GM19351 (cell line): ENCODE results near the gene CBFA2T2.

Source experiments
- ATAC-seq: cut with Tn5 transposase; IDR thresholded peaks from one replicate; pipeline ENCODE4 v1.9.1; 2021; ENCODE audit warnings: mild to moderate bottlenecking, moderate library complexity; ENCODE audit not compliant: unreplicated experiment

Gene CBFA2T2

GRCh38 chr20:33647603-33648395 is 157.9 kb downstream of the CBFA2T2 start:
- peak; percentile 71 for ATAC-seq

DNA sequence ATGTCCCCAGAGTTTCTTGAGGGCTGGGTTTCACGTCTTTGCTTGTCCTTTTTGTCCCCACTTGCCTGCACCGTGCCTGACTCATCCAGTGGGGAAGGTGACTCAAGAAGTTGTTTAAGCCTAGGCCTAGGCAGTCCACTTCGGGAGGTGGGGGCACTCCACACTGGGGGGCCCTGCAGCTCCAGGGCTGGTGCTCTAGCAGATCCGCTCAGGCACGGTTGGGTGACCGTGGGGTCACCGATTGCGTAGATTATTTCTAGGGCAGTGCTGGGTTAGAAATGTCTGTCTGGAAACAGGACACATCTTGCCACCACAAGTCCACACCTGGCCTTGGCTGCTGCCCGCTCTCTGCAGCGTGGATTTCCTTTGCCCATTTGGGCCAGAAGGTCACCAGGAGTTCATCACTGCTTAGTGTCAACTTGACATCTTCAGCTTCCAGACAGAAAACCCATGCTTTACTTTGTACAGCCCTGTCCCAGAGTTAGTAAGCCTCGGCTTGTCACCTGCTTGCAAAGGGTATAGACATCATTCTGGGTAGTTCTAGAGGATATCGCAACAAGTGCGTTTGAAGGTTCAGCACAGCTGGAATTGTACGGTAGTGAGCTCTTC is 158.6 kb downstream of the CBFA2T2 start:
- no peak for ATAC-seq

DNA sequence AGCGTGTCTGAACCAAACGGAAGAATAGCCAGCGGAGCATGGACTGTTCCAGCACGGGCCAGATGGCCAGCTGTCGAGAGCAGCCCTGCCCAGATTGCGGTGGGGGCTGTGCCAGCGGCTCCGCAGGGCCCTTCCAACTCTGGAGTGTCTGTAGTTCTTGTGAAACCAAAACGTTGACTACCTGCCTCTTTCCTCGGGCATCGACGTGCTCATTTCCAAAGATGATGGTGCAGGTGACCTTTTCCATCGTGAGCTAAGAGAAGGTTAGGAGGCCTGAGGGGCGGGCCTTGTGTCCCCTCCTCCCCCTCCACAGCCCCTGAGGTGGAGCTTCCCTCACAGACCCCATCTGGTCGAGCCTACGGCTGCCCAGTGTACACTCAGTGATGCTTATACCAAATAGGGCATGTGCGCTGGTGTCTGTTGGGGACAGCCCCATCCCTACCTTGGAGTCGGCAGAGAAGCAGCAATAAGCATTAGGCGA is 159.3 kb downstream of the CBFA2T2 start:
- ATAC-seq: no peak

DNA sequence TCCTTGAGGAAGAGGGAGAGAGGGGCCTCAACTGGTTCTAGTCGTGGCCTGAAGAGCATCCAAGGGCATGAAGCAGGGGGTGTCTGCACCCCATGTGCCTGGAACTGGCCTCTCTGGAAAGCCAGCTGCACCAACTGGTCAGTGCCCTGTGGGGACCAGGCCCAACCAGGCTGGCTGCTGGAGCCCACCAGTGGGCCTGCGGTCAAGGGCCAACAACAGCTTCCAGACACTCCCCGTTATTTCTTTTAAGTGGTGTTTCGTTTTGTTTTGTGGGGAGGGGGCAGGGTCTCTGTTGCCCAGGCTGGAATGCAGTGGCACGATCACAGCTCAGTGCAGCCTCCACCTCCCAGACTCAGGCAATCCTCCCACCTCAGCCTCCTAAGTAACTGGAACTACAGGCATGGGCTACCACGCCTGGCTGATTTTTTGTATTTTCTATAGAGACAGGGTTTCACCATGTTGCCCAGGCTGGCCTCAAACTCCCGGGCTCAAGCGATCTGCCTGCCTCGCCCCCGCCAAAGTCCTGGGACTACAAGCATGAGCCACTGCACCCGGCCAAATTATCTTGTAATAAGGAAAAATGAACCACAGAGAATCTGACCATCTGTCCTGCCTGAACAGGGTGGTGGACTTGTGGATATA is 160.3 kb downstream of the CBFA2T2 start:
- ATAC-seq: no peak

GRCh38 chr20:33650753-33651561 is 161.1 kb downstream of the CBFA2T2 start:
- ATAC-seq: no peak

DNA sequence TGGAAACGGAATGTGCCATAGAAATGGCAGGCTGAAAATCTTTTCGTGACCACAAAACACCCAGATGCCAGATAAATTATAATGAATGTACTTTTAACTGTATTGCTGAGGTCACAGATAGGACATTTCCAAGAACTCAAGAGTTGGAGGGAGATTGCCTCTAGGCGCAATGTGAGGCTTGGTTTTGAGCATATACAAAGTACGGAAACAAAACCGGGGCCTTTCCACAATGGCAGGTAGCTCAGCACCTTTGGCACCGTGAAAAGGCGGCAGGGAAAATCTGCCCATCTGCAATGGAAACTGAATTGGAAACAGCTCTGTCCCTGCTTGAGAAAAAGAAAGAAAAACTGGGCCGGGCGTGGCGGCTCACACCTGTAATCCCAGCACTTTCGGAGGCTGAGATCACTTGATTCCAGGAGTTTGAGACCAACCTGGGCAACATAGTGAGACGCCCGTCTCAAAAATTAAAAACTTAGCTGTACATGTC is 161.7 kb downstream of the CBFA2T2 start:
- ATAC-seq: no peak

DNA sequence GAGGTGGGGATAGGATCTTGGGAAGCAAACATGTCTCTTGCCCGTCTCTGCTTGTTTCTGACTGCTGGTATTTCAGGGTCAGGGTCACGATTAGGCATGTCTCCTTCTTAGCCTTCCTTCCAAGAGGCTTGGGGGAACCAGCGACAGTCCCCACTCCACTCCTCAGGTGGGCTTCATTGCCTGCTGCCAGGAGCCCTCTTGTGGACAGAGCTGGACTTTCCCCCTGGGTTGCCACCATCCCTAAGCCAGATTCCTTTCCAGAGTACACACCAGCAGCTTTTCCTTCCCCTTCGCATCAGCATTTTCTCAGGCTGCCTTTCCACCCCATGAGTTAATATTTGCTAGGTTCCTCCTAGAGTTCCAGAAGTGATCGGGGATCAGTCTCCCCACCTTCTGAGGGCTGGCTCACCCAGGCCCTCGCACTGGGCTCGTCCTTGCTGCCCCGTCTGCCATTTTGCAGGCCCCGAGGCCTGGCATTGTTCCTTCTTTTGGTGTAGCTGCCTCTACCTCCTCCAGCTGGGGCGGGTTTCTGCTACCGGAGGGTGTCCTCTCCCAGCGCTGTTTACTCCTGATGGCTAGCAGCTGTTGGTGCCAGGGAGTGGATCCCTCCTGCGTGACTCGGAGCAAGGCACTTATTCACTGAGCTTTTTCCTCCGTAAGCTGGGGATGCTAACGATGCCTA is 163.5 kb downstream of the CBFA2T2 start:
- no peak for ATAC-seq

DNA sequence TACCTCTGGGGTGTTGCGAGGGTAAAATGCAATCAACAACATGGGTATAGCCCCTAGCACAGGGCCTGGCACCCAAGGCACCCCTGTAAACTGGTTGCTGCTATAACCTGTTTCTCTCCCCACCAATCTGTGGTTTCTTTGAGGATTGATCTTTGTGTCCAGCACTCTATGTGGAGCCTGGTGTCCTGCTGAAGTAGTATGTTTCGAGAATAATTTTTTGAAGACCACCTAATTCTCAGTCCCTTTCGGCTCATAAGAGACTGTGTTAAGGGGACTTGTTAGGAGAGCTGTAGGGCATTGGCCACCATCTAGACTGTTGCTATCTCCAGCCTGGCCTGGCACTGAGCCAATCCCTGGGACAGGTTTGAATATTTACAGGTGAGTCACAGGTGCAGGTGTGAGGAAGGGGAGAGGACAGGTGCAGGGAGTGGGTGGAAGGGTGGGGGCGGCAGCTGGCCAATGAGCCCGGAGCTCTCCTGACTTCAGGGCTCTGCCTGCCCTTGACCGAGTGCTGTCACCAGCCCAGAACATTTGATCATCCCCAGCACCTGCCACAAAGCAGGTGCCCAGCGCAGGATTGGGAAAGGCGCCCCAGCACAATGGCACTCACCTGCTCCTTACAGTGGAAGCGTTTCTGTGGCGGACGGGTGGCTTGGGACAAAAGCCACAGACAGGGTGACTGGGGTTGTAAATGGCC is 164.2 kb downstream of the CBFA2T2 start:
- ATAC-seq: no peak

DNA sequence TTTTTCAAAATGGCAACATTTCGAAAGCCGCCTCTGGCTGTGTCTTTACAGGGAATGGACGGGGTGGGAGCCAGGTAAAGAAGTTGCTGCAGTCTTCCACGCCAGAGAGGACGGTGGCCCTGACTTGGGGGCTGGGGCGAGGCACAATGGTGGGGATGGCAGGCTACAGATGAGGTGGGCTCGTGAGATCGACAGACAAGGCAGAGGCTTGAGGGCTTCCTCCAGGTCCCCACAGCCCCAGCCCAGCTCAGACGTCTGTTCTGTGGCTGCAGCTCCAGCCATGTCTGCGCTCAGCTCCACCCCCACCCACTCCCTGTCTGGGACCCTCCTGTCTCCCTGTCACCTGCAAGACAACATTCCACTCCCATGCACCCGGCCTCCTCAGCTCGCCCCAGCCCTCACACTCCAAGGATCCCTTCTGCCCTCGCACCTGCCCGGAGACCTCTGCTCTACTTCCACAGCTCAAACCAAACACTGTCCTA is 164.8 kb downstream of the CBFA2T2 start:
- no peak for ATAC-seq

GRCh38 chr20:33655164-33655563 is 165.3 kb downstream of the CBFA2T2 start:
- no peak for ATAC-seq

- no peak for ATAC-seq
Observed at GRCh38 chr20:33656010-33656782, 166.3 kb downstream of the CBFA2T2 start.

DNA sequence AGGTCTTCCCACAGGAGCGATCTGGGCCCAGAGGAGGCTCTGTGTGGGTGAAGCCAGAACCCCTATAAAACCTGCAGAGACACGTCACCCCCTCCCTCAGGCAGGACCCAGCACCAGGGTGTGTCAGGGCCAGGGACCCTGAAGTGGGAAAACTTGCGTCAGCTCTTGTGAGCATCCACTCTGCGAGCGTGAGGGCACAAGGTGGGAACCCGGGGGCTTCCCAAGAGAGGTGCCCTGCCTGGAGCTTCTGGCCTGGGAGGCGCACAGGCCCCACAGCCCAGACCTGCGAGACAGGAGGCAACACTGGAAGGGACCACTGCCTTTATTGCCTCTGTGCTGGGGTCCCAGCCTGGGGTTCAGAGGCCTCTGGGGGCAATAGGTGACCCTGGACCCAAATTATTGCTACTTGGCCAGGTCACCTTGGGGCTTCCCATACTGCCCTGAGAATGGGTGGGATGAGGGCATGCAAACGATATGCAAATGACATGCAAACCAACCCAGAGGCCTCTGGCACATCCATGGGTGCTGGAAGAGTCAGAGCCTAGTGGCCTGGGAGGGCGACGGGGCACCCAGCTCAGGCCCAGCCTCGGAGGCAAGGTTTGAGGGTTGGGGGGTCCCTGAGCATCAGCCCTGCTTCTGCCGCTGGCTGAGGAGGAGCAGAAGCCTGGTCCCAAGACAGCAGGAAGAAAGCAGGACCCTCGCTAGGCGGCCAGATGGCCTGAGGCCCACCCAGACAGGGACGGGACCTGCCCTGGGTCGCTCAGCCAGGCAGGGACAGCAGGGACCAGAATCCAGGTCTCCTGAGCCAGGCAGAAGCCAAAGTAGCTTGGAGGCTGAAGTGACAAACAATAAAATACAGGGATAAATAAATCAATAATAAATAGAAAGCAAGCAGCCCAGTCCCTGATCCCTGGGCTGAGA is 167.1 kb downstream of the CBFA2T2 start:
- ATAC-seq: no peak

DNA sequence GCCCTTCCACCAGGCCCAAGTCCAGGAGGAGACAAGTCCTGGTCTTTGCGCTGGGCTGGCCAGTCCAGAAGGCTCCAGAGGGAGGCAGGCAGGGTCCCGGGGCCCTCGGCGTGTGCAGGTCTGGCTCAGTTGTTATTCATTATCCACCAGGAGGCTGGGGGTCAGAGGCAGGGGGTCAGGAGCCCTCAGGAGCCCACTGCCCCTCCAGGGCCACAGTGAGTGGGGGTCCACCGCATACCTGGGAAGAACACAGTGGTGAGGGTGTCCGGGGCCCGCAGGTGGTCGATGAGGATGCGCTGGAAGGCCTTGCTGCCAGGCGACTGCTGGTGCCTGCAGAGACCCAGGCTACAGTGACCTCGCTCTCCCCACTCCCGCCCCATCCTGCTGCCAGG is 167.8 kb downstream of the CBFA2T2 start:
- no peak for ATAC-seq

GRCh38 chr20:33658510-33658909 is 168.6 kb downstream of the CBFA2T2 start:
- no peak for ATAC-seq

- ATAC-seq: no peak
Observed at GRCh38 chr20:33658929-33659328, 169.0 kb downstream of the CBFA2T2 start.

GRCh38 chr20:33659341-33660034 is 169.6 kb downstream of the CBFA2T2 start:
- no peak for ATAC-seq

DNA sequence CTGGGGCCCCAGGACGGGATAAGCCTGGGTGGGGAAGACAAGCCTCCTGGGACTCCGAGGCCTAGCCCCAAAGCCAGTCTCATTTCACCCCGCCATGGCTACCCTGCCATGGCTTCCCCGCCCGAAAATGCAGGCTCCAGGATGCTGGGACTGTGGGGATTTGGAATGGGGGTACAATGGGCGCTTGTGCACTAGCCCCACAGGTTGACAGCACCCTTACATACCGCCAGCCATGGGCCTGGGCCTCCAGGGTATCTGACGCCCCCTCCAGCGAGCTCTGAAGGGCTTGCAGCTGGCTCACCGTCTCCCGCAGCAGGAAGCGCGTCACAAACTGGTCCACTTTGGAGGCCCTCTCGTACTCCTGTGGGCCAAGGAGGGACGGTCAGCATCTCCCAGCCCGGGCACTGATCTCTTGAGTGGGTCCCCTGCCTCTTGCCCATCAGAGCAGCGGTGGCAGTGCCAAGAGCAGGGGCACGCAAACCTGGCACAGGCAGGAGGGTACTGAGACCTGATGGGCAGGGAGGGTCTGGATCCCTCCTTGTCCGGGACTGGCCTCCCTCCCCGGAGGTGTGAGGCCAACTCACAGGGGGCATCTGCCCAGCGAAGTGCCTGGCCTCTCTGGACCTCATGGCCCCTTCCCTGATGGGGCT is 170.3 kb downstream of the CBFA2T2 start:
- ATAC-seq: no peak
